HG02610 (cell line): ENCODE data around the gene GLTP.
A peak's percentile ranks its signal among the peaks of the same experiment; 100 is the strongest.
"Not testable (repeated sequence)": the region's sequence is repeated elsewhere in the genome, so short reads cannot be mapped to it uniquely, and the experiment has no call there.

Experiments used
- ATAC-seq: cut with Tn5 transposase; IDR thresholded peaks from one replicate; pipeline ENCODE4 v1.9.1; 2021; ENCODE audit warnings: mild to moderate bottlenecking, moderate library complexity; ENCODE audit not compliant: unreplicated experiment

Gene GLTP

DNA sequence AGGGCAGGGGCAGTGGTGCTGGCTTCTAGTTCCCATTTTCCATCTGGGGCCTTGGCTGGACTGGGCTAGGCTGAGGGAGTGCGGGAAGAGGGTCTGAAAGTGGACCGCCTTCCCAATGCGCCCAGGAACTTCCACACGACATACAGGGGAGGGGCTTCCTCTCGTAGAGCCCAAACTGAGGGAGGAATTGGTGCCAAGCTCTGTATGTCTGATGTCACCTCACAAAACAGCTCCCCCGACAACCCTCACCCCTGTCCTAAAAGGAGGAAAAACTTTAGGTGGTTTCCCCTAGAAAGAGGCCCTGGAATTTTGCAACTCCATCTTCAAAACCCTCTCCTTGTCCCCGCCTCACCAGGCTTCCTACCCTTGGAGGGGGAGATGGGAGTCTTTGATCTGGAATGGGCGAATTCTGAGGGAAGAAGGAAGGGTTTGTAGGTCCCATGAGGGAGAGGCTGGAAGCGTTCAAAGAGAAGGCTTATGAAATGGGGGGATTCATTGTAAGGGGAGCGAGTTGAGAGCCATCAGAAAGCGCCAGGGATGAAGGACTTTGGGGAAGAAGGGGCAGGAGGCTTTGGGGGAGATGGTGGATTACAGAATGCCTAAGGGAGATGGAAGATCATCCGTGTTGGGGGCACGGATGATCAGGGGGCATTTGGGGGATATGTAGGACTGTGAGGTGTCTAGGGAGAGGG, 844 bp downstream of the GLTP start:
- ATAC-seq = no peak

DNA sequence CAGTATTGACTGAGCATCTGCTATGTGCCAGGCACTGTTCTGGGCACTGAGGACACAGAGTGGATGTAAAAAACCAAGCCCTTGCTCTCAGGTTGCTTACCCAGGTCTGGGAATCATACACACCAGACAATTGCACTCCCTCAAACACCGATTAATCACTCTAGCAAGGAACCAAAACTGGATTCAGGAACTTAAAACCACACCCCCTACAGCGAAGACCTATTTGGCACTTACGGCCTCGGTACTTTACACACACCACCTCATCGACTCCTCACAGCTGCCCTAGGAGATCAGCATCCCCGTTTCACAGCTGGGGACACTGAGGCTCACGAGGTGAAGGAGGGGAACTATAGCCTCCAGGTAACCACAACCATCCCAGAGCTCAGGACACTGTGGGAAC, 1.6 kb downstream of the GLTP start:
- ATAC-seq = no peak

DNA sequence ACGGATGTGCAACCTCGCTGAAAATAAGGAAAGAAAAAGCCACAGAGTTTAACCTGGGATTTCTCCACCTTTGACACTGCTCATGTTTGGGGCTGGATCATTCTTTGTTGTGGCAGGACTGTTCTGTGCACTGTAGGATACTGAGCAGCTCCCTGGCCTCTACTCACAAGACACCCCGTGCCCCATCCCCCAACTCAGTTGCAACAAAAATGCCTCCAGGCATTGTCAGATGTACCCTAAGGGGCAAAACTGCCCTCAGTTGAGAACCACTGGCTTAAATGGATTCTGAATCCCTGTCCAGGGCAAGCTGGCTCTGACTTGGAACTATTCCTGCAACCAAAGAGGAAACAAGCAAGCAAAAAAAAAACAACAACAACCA, 2.1 kb downstream of the GLTP start:
- no peak for ATAC-seq

- ATAC-seq = no peak
Measured at GRCh38 chr12:109877504-109878246, 2.7 kb downstream of the GLTP start.

DNA sequence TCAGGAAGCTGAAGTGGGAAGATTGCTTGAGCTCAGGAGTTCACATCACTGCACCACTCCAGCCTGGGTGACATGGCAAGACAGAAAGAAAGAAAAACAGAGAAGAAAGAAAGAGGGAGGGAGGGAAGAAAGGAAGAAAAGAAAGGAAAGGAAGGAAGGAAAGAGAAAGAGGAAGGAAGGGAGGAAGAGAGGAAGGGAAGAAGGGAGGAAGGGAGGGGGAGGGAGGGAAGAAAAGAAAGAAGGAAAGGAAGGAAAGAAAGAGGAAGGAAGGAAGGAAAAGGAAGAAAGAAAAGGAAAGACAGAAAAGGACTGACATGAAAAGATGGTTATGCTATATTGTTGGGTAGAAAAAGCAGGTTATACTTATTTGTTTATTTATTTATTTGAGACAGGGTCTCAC, 3.9 kb downstream of the GLTP start:
- no peak for ATAC-seq

- peak; percentile 35 for ATAC-seq
Measured at GRCh38 chr12:109875572-109876131, 4.7 kb downstream of the GLTP start.

DNA sequence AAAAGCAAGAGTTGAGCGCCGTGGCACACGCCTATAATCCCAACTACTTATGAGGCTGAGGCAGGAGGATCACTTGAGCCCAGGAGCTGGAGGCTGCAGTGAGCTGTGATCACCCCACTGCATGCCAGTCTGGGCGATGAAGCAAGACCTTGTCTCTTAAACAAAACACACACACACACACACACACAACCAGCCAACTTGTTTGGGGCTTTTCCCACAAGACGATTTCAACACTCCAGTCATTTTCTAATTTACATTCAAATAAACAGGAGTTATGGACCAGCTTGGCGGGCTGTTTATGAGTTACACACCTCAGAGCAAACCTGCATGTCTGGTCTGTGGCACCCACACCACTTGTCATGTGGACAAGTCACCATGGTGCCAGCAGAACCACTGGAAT, 6.7 kb downstream of the GLTP start:
- ATAC-seq = no peak

DNA sequence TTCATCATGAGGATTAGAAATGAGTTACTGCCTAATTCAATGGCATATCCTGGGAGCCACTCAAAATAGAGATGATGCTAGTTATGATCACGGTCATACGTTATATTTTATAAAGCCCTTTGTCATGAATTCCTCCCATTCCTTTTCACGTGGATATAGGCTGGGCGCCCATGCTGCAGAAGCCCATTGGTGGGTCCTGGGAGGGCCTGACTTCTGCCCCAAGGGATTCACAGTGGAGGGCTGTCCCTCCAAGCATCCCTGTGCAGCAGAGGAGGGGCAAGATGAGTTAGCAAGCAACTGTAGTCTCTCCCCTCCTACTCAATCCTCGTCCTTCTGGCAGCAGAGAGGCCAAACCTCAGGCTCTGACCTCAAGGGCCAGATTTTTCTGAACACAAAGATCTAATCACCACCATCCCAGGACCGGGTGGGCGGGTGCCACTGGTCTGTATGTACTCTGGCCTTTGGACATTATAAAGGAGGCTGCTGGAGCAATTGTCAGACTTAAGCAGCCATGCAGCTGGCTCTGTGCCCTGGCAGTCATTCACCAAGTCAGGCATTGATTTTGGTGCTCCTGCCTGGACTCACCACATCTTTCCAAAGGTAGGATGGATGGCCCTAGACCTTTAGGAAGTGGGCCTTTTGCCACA, 8.6 kb downstream of the GLTP start:
- no peak for ATAC-seq

DNA sequence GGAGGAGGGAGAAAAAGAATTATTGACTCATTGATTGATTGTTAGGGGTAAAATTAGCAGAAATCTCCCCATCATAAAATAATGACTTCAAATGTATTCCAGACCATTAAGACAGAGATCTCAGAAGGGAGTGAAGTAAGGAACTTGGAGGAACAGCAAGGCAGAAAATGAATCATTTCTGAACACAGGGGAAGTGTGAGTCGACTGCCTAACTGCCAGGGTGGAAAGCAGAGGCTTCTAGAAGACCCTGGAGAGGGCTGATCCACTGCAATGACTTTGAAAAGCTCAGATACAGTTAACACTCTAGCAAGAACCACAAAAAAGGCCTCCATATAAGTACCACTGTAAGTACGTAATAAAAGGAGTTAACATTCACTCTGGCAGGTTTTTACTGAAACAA, 9.7 kb downstream of the GLTP start:
- ATAC-seq = no peak

DNA sequence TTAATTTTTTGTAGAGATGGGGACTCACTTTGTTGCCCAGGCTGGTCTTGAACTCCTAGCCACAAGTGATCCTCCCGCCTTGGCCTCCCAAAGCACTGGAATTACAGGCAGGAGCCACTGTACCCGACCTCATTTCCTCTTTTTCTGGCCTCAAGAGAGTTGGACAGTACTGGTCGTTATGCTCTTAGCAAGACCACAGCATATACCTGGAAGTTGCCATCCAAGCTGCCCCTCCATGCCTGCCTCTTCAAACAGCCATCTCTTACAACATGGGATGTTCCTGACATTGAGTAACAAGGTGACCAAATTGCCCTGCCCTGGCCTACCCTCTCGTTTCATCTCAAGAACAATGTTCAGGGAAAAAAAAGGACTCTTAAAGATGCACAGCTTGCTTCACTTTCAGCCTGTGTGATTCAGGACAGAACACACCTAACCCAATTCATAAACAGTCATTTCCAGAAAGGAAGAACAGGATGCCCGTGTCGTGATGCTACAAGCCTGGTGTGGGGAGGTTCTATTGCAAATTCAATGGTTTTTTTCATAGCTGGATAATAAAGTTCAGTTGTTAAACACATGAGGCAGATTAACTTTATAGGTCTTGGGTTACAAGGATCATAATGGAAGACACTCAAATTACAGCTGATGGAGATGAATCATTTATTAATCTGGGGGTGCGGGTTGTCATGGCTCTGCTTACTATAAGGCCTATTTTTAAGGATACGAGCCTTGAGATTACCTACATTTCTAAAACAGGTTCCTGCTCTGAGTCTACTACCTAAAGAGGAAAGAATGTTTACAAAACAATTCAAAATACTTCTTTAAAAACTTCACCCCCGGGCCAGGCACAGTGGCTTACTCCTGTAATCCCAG, 11.9 kb downstream of the GLTP start:
- ATAC-seq = no peak

DNA sequence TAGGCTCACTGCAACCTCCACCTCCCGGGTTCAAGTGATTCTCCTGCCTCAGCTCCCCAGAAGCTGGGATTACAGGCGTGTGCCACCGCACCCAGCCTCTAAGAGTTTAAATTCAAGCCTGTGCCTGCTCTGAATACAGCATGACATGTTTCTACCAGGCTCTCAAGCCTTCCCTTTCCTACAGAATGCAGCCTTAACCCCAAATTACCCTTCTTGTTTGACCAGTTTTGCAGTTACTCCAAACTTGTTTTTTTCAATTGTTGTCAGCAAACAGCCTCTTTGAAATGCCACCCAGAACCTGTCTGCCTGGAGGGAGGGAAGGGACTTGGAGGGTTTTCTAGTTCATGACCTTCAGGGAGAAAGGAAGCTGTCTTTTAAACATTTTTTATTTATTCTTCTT, 15.4 kb downstream of the GLTP start:
- ATAC-seq = no peak

GRCh38 chr12:109863847-109864712, 16.3 kb downstream of the GLTP start:
- no peak for ATAC-seq

DNA sequence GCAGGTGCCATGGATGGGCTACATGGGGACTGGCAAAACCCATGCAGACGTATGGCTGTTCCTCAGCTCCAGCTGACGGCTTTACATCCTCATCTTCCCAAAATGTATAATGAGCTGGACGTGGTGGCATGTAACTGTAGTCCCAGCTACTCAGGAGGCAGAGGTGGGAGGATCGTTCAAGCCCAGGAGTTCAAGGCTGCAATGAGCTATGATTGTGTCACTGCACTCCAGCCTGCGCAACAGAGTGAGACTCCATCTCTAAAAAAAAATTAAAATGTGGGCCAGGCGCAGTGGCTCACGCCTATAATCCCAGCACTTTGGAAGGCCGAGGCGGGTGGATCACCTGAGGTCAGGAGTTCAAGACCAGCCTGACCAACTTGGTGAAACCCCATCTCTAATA, 17.9 kb downstream of the GLTP start:
- ATAC-seq = not testable (repeated sequence)

- ATAC-seq = no peak
Measured at GRCh38 chr12:109861689-109862314, 18.5 kb downstream of the GLTP start.

GRCh38 chr12:109860977-109861376, 19.4 kb downstream of the GLTP start:
- no peak for ATAC-seq

- ATAC-seq = no peak
Measured at GRCh38 chr12:109858764-109859163, 21.6 kb downstream of the GLTP start.

- ATAC-seq = no peak
Measured at GRCh38 chr12:109857715-109858114, 22.6 kb downstream of the GLTP start.

DNA sequence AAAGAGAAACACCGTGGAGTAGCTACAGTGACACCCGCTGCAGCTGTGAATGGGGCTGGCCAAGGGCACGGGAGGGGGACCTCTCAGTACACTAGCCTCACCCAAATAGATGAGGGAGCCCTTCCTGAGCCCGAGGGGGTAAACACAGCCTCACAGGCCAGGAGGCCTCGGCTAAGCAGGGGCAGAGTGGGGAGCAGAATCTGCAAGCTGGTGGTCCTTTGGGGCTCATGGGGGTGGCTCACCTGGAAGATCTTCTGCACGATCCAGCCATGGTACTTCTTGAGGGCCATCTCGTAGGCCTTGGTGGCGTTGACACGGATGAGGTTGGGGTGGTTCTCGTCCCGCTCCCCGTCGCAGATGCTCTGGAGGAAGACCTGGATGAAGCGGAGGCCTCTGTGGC, 25.0 kb downstream of the GLTP start:
- ATAC-seq = no peak

DNA sequence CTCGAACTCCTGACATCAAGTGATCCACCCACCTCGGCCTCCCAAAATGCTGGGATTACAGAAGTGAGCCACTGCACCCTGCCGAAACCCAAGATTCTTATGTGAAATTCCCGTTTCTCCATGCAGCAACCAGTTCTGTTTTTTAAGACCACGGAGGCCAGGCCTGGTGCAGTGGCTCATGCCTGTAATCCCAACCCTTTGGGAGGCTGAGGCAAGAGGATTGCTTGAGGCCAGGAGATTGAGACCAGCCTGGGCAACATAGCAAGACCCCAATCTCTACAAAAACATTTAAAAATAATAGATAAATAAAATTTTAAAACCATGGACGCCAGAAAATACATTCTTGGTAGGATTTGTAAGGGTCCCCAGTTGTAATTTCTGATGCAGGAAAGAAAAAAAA, 29.8 kb downstream of the GLTP start:
- not testable (repeated sequence) for ATAC-seq
